CD14-positive monocyte (primary cell): ENCODE results near the gene PRM2. TPM values are rescaled to one million over a fixed set of nuclear protein-coding genes. Genes with fewer than 3 reads are reported as not detected.

Experiments used
- DNase-seq, 3 donors: peaks; one replicate each; pipeline ENCODE4 v3.0.0-alpha.2; 2011 to 2022
- H2AFZ ChIP-seq: 2 replicates; pipeline ENCODE4 v1.6.0; 2012; ENCODE audit warnings: mild to moderate bottlenecking, low read depth, low read length, inconsistent platforms; ENCODE audit not compliant: insufficient read depth, poor library complexity, severe bottlenecking
- H3K27ac ChIP-seq, 2 donors: 1 replicate in 1 of 2; 2 replicates in 1 of 2; pipeline ENCODE4 v1.5.1; 2012 to 2013; ENCODE audit warnings: low read length in 2 of 2, control low read depth in 1 of 2, inconsistent platforms in 1 of 2, low read depth in 1 of 2, mild to moderate bottlenecking in 1 of 2
- H3K27me3 ChIP-seq, 2 donors: one replicate each; pipeline versions ENCODE4 v1.6.0 to v1.6.1; 2011 to 2013; ENCODE audit warnings: low read length in 2 of 2; ENCODE audit not compliant: control insufficient read depth in 2 of 2, insufficient read depth in 2 of 2
- H3K36me3 ChIP-seq, 2 donors: replicated peaks in 1 of 2; 1 replicate in 1 of 2; 2 replicates in 1 of 2; pipeline versions ENCODE4 v1.5.1 to v1.6.1; 2012 to 2013; ENCODE audit warnings: low read length in 2 of 2, control low read depth in 1 of 2, inconsistent platforms in 1 of 2, mild to moderate bottlenecking in 1 of 2; ENCODE audit not compliant: insufficient read depth in 2 of 2, control insufficient read depth in 1 of 2
- H3K4me1 ChIP-seq, 2 donors: 1 replicate in 1 of 2; 2 replicates in 1 of 2; pipeline versions ENCODE4 v1.5.1 to v1.6.1; 2012 to 2013; ENCODE audit warnings: low read length in 2 of 2, control low read depth in 1 of 2, inconsistent platforms in 1 of 2, mild to moderate bottlenecking in 1 of 2, moderate library complexity in 1 of 2; ENCODE audit not compliant: insufficient read depth in 2 of 2, control insufficient read depth in 1 of 2
- H3K4me2 ChIP-seq: replicated peaks from 2 replicates; pipeline ENCODE3; 2012; ENCODE audit warnings: low read length, moderate library complexity, mild to moderate bottlenecking; ENCODE audit not compliant: poor library complexity, severe bottlenecking; ENCODE audit errors: extremely low read depth
- H3K4me3 ChIP-seq, 3 experiments: fragments of 200-600 bp in 1 of 3; sonication (generic) in 1 of 3; replicated peaks in 1 of 3; 1 replicate in 2 of 3; 2 replicates in 1 of 3; pipeline ENCODE4 v1.5.1; 2011 to 2013; ENCODE audit warnings: low read length in 3 of 3, mild to moderate bottlenecking in 3 of 3, control low read depth in 2 of 3, low read depth in 2 of 3, inconsistent platforms in 1 of 3, moderate library complexity in 1 of 3
- H3K79me2 ChIP-seq: 2 replicates; pipeline ENCODE4 v1.6.0; 2012; ENCODE audit warnings: mild to moderate bottlenecking, control low read depth, inconsistent platforms, low read length, moderate library complexity; ENCODE audit not compliant: insufficient read depth
- H3K9ac ChIP-seq: 2 replicates; pipeline ENCODE4 v1.6.0; 2017; ENCODE audit warnings: low read length, mild to moderate bottlenecking; ENCODE audit not compliant: insufficient read depth, poor library complexity, severe bottlenecking
- H3K9me3 ChIP-seq, 2 donors: replicated peaks in 1 of 2; 1 replicate in 1 of 2; 2 replicates in 1 of 2; pipeline versions ENCODE4 v1.5.1 to v1.6.1; 2012 to 2013; ENCODE audit warnings: low read length in 2 of 2, control low read depth in 1 of 2; ENCODE audit not compliant: control insufficient read depth in 1 of 2, insufficient read depth in 1 of 2
- H4K20me1 ChIP-seq: 2 replicates; pipeline ENCODE4 v1.6.0; 2012; ENCODE audit warnings: mild to moderate bottlenecking, low read length, control low read depth, moderate library complexity; ENCODE audit not compliant: insufficient read depth
- H3K27ac Mint-ChIP-seq, 7 donors: one replicate each; pipeline ENCODE4 v1.8.0; 2020; ENCODE audit warnings: mild to moderate bottlenecking in 7 of 7, mixed read lengths in 7 of 7, moderate library complexity in 6 of 7, inconsistent platforms in 2 of 7
- H3K27me3 Mint-ChIP-seq, 3 donors: one replicate each; pipeline ENCODE4 v1.8.0; 2021 to 2022; ENCODE audit warnings: low read depth in 3 of 3, mild to moderate bottlenecking in 3 of 3, mixed read lengths in 3 of 3, moderate library complexity in 3 of 3, inconsistent platforms in 1 of 3
- H3K36me3 Mint-ChIP-seq, 2 donors: one replicate each; pipeline ENCODE4 v1.8.0; 2020; ENCODE audit warnings: mixed read lengths in 2 of 2, inconsistent platforms in 1 of 2, mild to moderate bottlenecking in 1 of 2
- H3K4me1 Mint-ChIP-seq: one replicate; pipeline ENCODE4 v1.8.0; 2020; ENCODE audit warnings: mild to moderate bottlenecking, mixed read lengths
- H3K4me3 Mint-ChIP-seq, 2 donors: one replicate each; pipeline ENCODE4 v1.8.0; 2020; ENCODE audit warnings: mild to moderate bottlenecking in 2 of 2, mixed read lengths in 2 of 2, moderate library complexity in 1 of 2
- H3K9me3 Mint-ChIP-seq, 7 donors: one replicate each; pipeline ENCODE4 v1.8.0; 2020 to 2022; ENCODE audit warnings: mixed read lengths in 7 of 7, mild to moderate bottlenecking in 6 of 7, moderate library complexity in 6 of 7, inconsistent platforms in 2 of 7
- WGBS: methylation state at CpG from one replicate; pipeline ENCODE4 v1.1.5; 2013; ENCODE audit warnings: missing lambda C conversion rate; ENCODE audit not compliant: insufficient coverage; 5-methylcytosine and 5-hydroxymethylcytosine counted together
- intact Hi-C, 2 donors: fragments of 100-400 bp; cut with micrococcal nuclease; formaldehyde crosslinking; loops; one replicate each; pipeline versions ENCODE4 v1.15.0 to v1.15.1; 2023
- polyA plus RNA-seq, 3 donors: library from polyadenylated mRNA; depleted of rRNA in 1 of 3; unstranded in 2 of 3; stranded (reverse) in 1 of 3; fragments of 300-500 nt in 2 of 3; fragments of >200 nt in 1 of 3; fragmentation: Illumina TruSeq in 2 of 3; gene quantifications; 1 replicate in 2 of 3; 2 replicates in 1 of 3; pipeline ENCODE4 v1.2.3, GENCODE V29; 2012 to 2021
- TF ChIP-seq, protein P1 (sequence below): fragments of 200-600 bp; IDR thresholded peaks from one replicate; pipeline ENCODE4 v1.8.0; 2022; ENCODE audit warnings: antibody characterized with exemption, mild to moderate bottlenecking

PRM2 gene
- polyA plus RNA-seq, 3 donors = not detected

DNA sequence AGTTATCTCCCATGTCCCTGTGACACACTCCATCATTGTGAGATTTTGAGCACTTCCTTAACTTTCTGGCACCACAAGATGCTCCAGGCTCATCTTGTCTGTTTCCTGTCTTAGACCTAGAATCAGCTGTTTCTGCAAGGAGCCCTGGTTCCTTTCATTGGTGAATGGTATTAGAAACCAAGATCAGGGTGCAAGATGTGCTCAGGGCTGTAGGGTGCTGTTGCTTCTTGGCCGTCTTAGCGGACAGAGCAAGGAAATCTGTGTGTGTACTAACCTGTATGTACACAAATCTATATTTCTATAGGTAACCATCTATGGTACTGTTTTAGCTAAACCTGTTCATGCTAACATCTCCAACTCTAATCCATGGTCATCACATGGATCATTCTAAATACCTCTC lies 12.9 kb upstream of the PRM2 start:
- H3K27me3 Mint-ChIP-seq = peaks cover 40 to 49% (median 45%) of the 10 kb centered on the region in 3 donors
- Histone ChIP-seq H3K4me2 (no peak overlapping the region), H3K9me3 (no peaks in the 10 kb centered on the region), H3K9ac (no peak overlapping the region), H4K20me1 (no peaks in the 10 kb centered on the region), H3K79me2 (no peaks in the 10 kb centered on the region), H3K27me3 (peaks cover 0 to 2% of the 10 kb centered on the region in 2 donors), H3K4me3 (no peak overlapping the region), H3K36me3 (no peaks in the 10 kb centered on the region), H2AFZ (no peak overlapping the region), H3K27ac (no peak overlapping the region), H3K4me1 (peaks cover 0 to 6% of the 10 kb centered on the region in 2 donors)
- no peak overlapping the region for H3K4me3 Mint-ChIP-seq
- H3K36me3 Mint-ChIP-seq = peaks cover 0 to 4% of the 10 kb centered on the region in 2 donors
- peak overlapping the region in 1 of 7 donors; percentile 27 for H3K27ac Mint-ChIP-seq
- no peak for DNase-seq
- no CpG with 5 or more reads among the region's 2 CpGs for WGBS
- TF ChIP-seq, protein P1, sequence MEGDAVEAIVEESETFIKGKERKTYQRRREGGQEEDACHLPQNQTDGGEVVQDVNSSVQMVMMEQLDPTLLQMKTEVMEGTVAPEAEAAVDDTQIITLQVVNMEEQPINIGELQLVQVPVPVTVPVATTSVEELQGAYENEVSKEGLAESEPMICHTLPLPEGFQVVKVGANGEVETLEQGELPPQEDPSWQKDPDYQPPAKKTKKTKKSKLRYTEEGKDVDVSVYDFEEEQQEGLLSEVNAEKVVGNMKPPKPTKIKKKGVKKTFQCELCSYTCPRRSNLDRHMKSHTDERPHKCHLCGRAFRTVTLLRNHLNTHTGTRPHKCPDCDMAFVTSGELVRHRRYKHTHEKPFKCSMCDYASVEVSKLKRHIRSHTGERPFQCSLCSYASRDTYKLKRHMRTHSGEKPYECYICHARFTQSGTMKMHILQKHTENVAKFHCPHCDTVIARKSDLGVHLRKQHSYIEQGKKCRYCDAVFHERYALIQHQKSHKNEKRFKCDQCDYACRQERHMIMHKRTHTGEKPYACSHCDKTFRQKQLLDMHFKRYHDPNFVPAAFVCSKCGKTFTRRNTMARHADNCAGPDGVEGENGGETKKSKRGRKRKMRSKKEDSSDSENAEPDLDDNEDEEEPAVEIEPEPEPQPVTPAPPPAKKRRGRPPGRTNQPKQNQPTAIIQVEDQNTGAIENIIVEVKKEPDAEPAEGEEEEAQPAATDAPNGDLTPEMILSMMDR = no peak
- peaks cover 0 to 5% (median 0%) of the 10 kb centered on the region in 7 donors for H3K9me3 Mint-ChIP-seq
- intact Hi-C loops = no loop called here
- peaks cover 8% of the 10 kb centered on the region for H3K4me1 Mint-ChIP-seq

DNA sequence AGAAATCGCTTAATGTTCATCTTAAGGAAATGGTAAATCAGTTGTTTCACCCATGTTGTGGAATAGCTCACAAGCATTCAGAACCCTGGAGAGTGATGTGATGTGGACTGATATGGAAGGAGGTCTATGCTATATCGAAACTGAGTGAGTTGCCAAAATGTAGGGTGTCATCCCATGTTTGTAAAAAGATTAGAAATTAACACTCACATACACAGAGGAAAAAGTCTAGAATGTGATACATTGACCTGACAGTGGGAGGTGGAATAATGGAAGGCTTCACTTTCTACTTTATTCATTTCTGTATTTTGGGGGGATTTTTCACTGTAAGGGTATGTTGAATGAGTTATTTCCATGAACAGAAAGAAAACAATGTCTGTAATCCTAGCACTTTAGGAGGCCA lies 9.6 kb upstream of the PRM2 start:
- Histone ChIP-seq H4K20me1 (no peaks in the 10 kb centered on the region), H3K4me2 (no peak overlapping the region), H3K4me3 (no peak overlapping the region), H3K36me3 (no peaks in the 10 kb centered on the region), H3K27me3 (peaks cover 0 to 2% of the 10 kb centered on the region in 2 donors), H3K9ac (no peak overlapping the region), H3K4me1 (peaks cover 0 to 6% of the 10 kb centered on the region in 2 donors), H3K9me3 (no peaks in the 10 kb centered on the region), H3K27ac (no peak overlapping the region), H3K79me2 (no peaks in the 10 kb centered on the region), H2AFZ (no peak overlapping the region)
- Mint-ChIP-seq H3K4me3 (no peak overlapping the region), H3K27me3 (peaks cover 23 to 47% (median 25%) of the 10 kb centered on the region in 3 donors), H3K4me1 (peaks cover 12% of the 10 kb centered on the region), H3K27ac (no peak overlapping the region), H3K9me3 (peaks cover 0 to 5% (median 0%) of the 10 kb centered on the region in 7 donors), H3K36me3 (peaks cover 0 to 3% of the 10 kb centered on the region in 2 donors)
- TF ChIP-seq, protein P1 = no peak
- DNase-seq = no peak
- intact Hi-C loops = no loop called here
- WGBS = 100% methylated on average over 1 of the region's 2 CpGs
